Left renal cortex interstitium (tissue), 4 donors: Measurements from ENCODE around the gene RNF130. TPM values are rescaled to one million over a fixed set of nuclear protein-coding genes. Genes with fewer than 3 reads are reported as not detected.

Source experiments
- DNase-seq, 4 donors: peaks; one replicate each; pipeline ENCODE4 v3.0.0-alpha.2; 2013; ENCODE audit warnings: low read depth in 4 of 4, low spot score in 2 of 4, missing footprints in 1 of 4
- polyA plus RNA-seq, 4 donors: library from polyadenylated mRNA; unstranded; fragments of 120-200 nt; gene quantifications; one replicate each; pipeline ENCODE4 v1.2.1, GENCODE V29; 2013; ENCODE audit not compliant: insufficient read length in 4 of 4

Gene RNF130
- polyA plus RNA-seq, 4 donors = 71.0 to 77.0 (median 74.7) TPM

DNA sequence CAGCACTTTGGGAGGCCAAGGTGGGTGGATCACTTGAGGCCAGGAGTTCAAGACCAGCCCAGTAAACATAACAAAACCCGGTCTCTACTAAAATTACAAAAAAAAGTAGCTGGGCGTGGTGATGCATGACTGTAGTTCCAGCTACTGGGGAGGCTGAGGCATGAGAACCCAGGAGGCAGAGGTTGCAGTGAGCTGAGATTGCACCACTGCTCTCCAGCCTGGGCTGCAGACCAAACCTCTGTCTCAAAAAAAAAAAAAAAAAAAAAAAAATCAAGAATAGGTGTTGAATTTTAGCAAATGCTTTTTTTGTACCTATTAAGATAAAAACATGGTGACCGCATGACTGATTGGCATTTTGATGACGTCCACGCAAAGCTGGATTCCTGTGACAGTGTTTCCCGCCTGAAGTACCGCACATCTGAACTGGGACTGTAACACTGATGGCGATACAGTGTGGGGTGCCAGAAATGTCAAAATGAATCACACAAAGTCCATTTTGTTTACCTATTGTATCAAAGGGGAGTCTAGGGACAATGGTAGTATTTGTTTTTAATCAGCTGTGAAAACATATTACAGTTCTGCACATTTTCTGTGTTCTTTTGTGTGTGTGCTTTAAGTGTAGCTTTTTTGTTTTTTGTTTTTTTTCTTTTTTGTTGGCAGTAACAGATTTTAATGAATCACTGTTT, 140.6 kb downstream of the RNF130 start:
- no peak for DNase-seq

DNA sequence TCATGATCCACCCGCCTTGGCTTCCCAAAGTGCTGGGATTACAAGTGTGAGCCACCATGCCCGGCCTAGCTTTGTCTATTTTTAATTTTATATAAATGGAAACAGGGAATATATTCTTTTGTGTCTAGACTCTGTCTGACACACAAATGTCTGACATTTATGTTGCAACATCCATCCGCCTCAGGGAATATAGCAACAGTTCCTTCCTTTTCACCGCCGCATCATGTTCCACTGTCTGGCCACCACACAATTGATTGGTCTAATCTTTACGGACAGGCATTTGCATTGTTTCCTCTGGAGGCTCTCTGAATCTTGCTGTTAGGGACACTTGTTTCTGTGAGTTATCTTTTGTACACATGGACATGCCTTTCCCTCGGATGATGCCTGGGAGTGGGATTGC, 143.7 kb downstream of the RNF130 start:
- DNase-seq = no peak

DNA sequence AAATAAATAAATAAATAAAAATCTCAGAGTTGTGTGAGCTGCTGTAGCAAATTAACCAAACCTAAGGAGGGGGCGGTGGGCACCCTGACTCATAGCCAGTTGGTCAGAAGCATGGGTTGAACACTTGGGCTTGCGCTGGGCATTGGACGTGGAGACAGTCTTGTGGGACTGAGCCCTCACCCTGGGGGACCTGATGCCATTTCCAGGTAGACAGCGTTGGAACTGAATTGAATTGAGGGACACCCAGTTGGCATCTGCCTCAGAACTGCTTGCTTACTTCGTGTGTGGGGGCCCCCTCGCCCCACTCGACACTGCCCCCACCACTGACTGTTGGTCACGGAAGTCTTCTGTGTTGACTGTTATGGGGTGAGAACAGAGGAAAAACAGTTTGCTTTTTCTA, 144.9 kb downstream of the RNF130 start:
- no peak for DNase-seq

DNA sequence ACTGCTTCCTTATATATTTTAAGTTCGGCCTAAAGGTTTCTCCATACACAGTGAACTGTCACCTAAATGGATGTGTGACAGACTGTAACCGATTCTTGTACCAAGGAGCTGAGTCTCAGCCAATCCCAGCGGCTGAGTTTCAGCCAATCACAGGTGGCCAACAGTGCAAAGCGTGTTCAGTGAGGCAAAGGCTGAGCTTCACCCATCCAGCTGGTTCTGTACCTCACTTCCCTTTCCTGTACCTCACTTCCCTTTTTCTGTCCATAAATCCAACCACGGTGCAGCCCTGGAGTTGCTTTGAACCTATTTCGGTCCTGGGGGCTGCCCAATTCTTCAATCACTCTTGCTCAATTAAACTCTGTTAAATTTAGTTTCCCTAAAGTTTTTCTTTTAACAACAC, 148.1 kb downstream of the RNF130 start:
- no peak for DNase-seq

DNA sequence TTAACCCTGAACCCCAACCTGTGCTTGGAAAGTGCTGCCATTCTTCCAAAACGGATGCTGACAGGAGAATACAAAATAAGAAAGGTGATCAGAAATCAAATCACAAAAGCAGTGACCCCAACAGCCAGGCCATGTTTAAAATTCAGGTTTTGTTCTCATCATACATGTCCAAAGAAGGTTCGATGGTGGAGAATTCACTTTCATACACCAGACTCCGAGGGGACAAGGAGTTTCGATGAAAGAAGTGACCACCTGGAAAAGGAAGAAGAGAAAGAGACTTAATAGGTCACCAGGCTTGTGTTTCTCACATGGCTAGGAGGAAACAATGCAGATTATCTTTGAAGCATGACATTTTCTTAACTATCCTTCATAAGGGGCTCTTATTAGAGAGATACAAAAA, 151.4 kb downstream of the RNF130 start:
- DNase-seq = no peak

DNA sequence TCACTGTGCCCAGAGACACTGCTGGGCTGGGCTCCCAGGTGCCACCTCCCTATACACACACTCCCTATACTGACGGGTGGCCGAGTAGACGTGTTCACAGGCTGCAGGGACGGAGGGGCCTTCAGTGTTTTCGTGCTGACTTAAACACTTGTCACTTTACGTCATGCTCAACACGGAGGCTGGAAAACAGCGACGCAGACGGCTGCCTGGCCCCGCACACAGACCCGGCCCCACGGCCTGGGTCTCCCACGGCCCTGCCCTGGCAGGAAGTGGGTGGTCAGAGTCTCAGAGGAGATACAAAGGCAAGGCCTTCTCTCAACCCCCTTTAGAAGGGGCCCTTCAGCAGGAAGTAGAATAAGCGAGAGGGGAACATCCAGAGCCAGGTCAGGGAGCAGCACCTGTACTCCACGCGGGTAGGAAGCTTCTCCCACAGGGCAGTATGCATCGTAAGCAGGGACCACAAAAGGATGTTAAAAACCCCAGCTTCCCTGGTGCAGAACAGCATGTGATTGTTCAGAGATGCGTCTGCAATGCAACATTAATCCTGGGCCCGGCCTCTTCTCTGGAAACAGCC, 152.0 kb downstream of the RNF130 start:
- DNase-seq = no peak

GRCh38 chr5:179918742-179919486, 152.6 kb downstream of the RNF130 start:
- no peak for DNase-seq

DNA sequence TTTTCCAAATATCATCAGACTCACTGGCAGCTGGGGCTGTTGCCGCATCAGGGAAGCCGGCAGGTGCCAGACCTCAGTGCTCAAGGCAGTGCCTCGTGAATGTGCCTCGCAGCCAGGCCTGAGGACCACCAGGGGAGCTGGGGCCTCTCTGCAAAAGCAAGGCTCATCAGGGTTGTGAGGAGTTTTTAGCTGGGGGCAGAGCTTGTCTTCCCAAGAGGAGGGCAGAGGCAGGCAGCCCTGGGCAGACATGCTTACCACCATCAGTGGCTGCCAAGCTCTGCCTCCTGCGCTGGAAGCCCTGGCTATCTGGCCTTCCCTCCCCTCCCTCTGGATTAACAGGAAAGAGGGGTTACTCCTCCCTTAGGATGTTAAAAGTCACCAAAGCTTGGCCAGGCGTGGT, 155.0 kb downstream of the RNF130 start:
- DNase-seq = no peak

DNA sequence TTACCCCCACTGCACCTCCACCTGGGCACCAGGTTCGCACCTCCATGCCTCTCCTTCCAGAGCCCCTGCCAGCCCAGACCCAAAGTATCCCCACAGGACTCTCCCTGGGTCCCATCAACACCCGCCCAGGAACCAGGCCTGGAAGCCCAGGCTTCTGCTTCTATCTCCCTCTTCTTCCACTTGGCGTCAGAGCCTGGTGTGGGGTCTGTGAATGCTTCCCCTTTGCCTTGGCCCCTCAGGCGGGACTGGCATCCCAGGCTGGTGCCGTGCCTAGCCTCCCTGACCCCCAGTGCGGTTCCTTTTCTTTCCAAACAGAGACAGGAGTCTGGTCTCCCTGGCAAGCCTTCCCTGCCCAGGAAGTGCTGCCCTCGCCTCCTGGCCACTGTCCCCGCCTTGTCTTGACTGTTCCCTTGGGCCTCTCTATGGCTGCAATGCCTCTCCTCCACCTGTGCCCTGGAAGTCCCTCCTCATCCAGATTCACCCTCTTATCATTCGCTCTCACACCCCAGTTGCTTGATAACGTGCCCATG, 156.1 kb downstream of the RNF130 start:
- no peak for DNase-seq

DNA sequence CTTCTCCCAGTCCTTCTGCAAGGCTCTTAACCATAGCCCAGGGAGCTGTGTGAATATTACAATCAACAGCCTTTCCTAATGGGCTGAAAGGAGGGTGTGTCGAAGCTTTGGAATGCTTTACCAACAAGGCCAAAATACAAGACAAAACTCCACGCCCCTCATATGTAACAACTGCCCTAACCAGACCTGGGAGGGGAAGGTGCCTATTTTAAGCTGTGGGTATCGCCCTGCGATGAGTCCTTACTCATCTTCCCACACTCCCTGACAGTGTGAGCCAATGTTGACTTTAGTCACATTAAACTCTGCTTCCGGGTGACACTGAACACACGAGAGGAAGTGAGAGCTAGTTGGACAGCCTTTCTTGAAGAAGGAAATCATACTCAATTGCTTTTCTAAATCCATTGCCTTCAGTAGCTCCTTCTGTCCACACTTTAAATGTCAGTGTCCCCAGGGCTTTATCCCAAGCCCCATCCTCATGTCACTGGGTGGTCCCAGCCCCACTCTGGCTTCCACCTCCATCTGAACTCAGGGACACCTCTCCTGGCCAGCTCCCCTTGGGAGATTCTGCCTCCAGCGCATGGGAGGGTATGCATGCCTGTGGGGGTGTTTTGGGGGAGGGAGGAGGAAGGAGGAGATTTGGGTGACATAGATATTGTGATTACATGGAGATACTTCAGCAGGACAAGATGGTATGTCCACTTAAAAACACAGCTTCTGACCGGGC, 157.4 kb downstream of the RNF130 start:
- no peak for DNase-seq

GRCh38 chr5:179913461-179913860, 158.1 kb downstream of the RNF130 start:
- no peak for DNase-seq

GRCh38 chr5:179912951-179913350, 158.6 kb downstream of the RNF130 start:
- DNase-seq = no peak

- DNase-seq = no peak
Measured at GRCh38 chr5:179912386-179912785, 159.2 kb downstream of the RNF130 start.

DNA sequence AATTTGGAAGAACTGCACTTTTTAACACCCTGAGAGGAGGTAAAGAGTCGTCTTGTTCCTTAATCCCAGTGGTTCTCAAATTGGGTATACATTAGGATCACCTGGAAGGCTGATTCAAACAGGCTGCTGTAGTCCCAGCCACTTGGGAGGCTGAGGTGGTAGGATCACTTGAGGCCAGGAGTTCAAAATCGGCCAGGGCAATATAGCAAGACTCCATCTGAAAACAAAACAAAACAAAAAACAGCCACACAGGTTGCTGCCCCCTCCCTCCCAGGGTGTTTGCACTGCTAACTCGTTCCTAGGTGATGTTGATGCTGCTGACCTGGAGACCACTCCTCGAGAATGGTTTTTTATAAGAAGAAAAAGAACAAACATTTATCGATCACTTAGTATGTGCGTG, 162.3 kb downstream of the RNF130 start:
- no peak for DNase-seq

GRCh38 chr5:179908528-179908927, 163.0 kb downstream of the RNF130 start:
- no peak for DNase-seq

GRCh38 chr5:179907556-179908324, 163.8 kb downstream of the RNF130 start, which contains the start of gene TBC1D9B:
TSS of gene TBC1D9B (minus strand) at chr5:179907897. CDS start at chr5:179907821, 76 bp downstream.
- peak in 3 of 4 donors; percentile 19 to 40 (median 37) for DNase-seq

DNA sequence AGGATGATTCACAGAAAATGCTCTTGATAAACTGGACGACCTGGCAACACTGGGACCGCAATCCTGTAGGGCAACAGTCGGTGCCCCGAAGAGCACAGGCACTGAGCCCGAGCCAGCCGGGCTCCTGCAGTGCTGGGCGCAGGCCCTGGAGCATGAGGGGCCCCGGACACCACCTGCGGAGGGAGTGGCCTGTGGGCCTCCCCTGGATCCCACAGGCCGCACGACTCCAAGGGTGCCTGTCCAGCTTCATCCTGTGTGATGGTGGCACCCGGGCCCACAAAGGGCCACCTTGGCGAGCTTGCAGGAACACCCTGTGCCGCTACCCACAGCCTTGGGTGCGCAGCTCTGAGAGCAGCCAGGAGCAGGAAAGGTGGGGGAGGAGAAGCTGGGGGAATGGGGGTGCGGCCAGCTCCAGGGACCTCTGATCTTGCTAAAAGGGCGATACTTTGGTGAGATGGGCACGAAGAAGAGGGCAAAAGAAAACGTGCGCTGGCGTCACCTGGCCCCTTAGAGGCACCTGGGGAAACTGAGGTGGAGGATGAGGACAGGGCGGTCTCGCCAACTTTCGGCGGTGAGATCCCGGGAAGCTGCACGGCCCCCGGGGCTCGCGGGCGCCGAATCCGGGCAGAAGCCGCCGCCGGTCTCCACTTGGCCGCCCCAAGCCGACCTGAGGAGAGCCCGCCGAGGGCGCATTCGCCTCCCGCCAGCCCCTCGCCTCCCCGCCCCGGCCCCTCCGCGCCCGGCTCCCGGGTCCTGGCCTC, 164.6 kb downstream of the RNF130 start:
- peak in 1 of 4 donors; percentile 7 for DNase-seq

DNA sequence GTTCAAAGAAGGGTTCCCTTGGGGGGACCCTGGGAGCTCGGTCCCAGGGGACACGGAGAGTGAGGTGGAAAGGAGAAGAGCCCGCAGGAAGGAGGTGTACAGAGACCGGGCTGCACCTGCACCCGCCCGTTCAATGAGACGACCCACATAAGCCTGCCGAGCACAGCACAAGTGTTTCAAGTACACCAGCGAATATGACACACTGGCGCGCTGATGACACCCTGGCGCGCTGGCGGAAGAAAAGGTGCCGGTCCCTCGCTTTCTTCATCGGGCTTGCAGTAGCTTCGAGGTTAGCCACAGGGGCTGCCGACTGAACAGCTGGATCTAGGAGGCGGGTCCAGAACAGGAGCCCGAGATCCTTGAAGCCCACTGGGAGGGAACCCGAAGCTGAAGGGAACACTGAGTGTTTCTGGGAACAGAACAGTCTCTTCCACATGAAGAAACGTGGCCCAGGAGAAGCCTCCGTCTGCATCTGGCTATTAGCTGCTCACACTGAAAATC, 165.2 kb downstream of the RNF130 start:
- DNase-seq = no peak

- DNase-seq = no peak
Measured at GRCh38 chr5:179905161-179905560, 166.4 kb downstream of the RNF130 start.
